GM19099 (cell line): ENCODE measurements around the gene ADCK2.

Experiments used
- POLR2A ChIP-seq: IDR thresholded peaks from 3 replicates; pipeline ENCODE4 v1.6.1; 2011; ENCODE audit warnings: low read depth; ENCODE audit not compliant: insufficient read length; ENCODE audit errors: extremely low read depth

ADCK2 gene

DNA sequence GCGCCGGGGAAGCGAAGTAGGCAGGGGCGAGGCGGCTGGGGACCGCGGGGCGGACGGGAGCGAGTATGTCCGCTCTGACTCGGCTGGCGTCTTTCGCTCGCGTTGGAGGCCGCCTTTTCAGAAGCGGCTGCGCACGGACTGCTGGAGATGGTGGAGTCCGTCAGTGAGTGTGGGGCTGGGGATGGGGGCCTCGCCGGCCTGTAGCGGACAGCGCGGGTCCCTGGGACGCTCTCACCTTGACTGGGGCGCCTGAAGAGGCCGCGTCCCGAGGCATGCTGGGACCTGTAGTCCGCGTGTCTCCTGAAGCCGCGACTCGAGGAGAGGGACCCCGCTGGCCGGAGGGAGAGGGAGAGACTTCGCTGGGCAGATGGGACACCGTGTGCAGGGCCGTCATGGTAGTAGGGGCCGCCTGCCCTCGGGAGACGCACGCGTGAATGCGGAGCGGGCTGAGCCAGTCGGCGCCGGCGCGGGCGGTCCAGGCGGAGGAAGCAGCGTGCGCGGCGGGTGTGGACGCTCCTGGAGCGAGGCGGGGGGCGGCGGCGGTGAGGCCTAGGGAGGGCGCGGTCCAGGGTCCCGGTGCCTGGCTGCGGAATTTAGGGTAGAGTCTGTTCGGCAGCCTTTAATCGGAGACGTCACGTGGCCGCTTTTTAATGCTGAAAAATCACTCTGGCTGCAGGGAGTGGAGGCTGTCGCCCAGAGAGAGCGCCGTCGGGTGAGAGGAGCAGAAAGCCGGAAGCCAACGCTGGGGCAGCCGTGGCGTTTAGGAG lies 24.1 kb downstream of the ADCK2 start, which contains the start of gene NDUFB2:
Gene NDUFB2 (plus strand): TSS at position 29 of the 767 bp plus-strand sequence. CDS start 37 bp downstream, at position 66.
- peak; percentile 89 for TF ChIP-seq POLR2A

DNA sequence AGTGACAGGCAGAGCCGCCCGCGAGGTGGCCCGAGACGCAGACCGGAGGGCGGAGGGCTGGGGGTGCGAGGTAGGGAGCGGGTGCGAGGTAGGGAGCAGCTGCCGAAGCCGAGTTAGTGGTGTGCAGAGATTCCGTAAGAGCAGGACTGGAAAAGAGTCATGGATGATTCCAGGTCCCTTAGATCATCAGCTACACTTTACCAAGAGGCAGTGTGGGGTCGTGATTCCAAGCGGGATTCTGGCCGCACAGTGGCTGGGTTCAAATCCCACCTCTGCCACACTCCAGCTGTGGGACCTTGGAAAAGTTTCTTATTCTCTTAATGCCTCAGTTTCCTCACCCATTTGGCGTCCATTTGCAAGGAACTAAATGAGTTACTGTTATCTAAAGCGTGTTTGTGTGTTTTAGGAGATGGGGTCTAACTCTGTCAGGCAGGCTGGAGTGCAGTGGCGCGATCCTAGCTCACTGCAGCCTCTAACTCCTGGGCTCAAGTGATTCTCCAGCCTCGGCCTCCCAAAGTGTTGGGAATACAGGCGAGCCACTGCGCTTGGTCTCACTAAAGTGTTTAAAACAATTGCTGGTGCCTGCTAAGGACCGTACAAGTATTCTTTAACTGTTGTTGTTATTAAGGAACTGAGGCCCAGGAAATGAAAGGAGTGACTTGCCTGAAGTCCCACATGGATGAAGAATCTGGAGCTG lies 24.9 kb downstream of the ADCK2 start:
- TF ChIP-seq POLR2A = no peak

DNA sequence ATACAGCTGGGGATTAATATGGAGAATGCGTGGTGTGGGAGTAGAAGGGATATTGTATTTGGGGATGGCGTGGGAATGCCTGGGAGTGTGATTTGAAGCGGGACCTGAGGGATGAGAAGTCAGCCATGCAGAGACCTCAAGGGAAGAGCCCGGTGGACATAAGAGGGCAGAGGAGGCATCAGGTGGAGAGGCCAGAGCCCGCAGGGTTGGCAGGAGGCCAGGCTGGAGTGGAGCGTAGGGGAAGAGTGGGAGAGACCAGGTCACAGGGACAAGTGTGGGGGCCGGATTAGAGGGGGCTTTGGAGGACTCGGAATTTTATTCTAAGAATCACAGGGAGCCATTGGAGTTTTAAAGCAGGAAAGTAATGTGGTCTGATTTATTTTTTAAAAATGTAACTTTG lies 25.7 kb downstream of the ADCK2 start:
- TF ChIP-seq POLR2A = no peak

DNA sequence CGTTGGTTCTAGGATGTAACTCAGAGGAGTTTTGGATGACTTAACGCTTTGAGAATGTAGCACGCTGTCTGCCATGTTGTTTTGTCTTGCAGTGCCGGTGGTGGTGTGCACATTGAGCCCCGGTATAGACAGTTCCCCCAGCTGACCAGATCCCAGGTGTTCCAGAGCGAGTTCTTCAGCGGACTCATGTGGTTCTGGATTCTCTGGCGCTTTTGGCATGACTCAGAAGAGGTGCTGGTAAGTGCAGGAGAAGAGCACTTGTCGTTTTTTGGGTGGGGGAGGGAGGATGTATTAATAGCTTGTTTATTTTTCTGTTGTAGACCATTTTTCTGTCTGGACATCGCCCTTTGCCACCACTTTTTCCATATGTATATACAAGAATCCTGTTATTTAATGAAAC lies 30.0 kb downstream of the ADCK2 start:
- no peak for TF ChIP-seq POLR2A

DNA sequence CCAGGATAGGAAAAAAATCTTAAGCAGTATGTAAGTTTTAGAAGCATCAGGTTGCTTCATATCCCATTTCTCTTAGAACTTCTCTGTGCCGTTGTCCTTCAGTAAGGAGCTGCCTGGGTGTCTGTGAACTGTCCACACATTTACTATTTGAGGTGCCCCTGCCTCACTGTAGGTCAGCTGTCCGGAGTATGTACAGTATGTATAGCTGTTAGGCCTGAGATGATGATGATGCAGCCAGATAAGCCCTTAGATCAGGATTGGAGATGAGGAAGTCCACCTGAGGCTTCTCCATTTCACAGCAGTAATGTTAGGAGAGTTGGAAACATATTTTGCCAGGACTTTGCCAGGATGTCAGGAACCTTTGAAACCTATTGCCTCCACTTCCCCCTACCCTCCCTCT lies 31.5 kb downstream of the ADCK2 start:
- no peak for TF ChIP-seq POLR2A

DNA sequence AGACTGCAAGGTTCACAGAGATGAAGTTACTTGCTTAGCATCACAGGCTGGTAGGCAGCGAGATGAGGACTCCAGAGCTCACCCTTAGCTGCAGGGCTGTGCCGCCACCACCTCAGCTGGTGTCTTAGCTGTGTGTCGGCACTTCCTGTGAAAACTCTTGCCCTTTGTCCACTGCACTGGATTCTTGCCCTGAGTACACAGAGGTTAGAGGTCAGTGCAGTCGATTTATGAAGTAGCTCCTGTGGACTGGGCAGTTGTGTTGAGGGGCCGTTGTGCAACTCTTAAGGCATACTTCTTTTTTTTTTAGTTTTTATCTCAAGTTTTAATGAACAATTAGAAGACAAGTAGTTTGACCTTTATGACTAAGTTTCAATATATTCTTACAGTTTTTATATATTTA lies 34.4 kb downstream of the ADCK2 start:
- TF ChIP-seq POLR2A = no peak

DNA sequence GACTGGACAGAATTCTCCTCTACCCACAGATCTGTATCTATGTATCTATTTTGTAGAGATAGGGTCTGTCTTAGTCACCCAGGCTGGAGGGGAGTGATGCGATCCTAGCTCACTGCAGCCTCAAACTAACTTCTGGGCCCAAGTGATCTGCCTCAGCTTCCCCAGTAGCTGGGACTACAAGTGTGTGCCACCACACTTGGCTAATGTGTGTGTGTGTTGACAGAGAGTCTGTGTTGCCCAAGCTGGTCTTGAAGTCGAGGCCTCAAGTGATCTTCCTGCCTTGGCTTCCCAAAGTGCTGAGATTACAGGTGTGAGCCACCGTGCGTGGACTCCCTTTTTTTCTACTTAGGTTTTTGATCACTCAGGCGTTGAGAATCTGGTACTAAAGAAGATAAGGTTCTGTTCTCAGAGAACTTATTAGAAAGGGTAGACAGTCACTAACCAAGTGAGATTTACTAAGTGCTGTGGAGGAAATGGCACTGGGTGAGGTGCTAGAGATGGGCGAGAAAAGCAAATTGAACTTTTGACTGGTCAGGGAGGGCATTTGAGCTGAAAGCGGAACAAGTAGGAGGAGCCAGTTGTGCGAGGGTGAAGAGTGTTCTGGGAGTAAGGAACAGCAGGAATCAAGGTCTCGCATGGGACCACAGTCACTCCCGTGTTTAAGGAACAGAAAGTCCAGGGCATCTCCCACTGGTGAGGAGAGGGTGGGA lies 41.7 kb downstream of the ADCK2 start:
- TF ChIP-seq POLR2A = no peak

DNA sequence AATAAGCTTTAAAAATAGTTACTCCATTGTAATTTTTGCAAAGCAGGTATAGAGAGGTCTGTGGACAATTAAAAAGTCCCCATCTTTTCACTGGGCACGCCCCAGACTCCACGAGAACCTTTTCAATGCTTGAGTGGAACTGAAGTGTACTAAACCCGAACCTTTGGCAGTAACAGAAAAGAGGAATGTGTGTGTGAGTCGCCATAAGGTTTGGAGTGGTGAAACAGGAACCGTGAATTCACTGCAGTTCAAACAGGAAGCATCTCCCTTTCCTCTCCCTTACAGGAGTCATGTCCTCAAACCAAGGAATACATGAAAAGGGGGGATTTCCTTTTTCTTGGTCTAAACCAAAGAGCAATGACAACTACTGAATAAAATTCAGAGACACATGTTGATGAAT lies 47.0 kb downstream of the ADCK2 start:
- TF ChIP-seq POLR2A = no peak

DNA sequence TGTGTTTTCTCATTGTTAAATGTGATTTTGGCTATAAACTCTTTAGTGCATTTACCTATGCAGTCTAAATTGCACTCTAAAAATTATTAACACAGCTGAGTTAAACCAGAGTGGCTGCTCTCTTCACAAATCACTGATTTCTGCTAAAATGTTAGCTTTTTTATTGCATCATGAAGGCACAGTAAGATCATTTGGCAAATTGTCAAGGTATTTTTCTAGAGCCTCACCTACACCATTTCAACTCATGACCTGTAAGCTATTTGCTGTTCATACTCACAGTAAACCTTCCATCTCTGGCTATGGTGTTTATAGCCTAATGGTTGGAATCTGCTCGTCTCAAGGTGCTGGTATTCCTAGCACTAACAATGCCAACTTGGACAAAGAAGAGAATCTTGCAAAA lies 49.5 kb downstream of the ADCK2 start:
- TF ChIP-seq POLR2A = no peak

DNA sequence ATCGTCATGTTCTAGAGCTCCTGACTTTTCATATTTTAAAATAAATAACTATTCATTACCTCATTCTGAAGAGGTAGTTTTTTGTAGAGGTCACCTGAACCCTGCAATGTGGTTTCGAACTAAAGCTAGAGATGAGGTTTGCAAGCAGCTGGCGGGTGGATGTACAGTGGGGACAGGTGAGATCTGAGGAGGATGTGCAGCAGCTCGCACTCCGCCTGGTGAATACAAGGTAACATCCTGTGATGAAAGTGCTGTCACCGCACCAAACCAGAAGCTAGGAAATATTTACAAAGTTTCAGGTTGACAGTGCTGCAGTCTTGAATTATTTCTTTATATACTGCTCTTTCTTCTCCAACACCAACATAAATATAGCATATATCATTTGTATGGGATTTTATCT lies 50.3 kb downstream of the ADCK2 start:
- TF ChIP-seq POLR2A = no peak

DNA sequence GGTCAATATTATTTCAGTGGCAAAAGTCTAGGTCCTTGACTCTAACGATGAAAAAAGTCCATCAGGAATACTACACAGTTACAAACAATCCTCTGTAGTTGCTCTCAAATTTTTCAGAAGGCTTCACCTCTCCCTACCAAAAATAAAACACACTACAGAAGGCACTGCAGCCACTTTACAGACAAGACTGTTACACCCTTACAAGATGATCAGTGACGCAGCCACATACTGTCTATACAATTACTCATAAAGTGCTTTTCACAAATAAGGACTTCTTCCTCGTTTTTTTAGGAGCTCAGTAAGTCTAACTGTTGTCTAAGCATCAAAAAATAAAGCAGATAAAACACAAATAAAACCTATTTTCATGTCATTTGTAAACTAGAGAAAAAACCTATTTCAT lies 50.8 kb downstream of the ADCK2 start:
- no peak for TF ChIP-seq POLR2A

DNA sequence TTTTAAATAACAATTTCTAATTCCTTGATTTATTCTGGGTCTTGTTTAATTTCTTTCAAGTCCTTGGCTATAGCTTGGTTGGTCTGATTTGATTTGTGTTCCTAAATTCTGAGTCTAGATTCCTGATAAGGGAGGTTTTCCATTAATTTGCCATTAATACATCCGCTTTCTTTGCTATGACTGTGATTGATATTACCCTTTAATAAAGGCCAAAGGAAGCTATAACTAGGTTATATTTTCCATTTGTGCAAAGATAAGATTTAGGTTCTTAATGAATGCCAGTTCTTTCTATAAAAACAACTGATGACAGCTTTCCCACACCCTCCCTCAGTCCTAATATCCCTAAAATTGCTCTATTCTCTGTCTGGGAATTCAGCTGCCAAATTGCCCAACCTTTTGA lies 52.0 kb downstream of the ADCK2 start:
- TF ChIP-seq POLR2A = no peak

DNA sequence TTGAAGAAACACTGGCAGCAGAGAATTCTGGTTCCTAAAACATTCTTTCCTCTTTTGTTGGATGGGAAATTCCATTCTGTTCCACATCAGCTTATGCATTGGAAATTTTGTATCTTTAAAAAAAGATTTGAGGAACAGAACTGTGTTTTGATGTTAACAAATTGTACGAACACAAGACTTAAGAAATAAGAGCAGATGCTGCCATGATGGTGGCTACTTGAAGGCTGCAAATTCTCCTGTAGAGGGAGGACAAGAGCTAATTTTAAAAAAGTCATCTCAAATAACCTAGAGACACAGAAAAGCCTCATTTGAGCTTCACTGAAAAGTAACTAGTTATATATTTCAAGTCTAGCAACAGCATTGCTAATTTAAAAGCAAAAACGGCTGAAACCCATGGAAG lies 53.5 kb downstream of the ADCK2 start:
- no peak for TF ChIP-seq POLR2A

DNA sequence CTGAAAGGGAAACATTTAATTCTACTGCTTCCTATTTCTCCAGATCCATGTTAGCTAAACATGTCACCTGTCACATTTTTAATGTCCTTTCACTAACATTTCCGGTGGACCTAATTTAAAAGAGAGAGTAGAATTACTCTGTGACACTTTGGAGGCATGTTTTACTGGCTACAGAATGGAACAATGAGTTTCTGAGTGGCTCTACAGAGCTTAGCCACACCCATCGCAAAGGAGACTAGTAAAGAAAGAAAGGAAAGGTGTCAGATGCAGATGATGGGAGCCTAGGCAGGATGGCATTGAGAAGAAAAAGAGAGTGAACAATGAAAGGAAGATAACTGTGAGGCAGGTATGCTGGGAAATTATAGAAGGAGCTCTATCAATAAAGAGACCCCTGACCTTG lies 59.7 kb downstream of the ADCK2 start:
- TF ChIP-seq POLR2A = no peak

DNA sequence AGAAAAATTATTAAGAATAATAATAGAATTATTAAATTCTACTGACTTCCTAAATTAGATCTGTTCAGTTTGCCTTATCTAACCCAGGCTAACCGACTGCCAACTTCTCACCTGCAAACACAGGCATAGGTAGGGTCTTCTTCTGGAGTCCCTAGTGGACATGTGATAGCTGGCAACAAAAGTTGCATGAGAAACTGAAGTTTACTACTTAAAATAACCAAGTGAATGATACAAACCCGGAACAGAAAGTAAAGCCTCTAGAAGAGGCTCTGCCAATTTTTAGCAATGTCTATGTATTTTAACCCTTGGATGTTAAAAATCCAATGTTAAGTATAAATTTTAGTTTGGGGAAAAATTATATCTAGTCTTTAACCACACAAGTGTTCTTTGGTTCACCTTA lies 61.4 kb downstream of the ADCK2 start:
- no peak for TF ChIP-seq POLR2A

DNA sequence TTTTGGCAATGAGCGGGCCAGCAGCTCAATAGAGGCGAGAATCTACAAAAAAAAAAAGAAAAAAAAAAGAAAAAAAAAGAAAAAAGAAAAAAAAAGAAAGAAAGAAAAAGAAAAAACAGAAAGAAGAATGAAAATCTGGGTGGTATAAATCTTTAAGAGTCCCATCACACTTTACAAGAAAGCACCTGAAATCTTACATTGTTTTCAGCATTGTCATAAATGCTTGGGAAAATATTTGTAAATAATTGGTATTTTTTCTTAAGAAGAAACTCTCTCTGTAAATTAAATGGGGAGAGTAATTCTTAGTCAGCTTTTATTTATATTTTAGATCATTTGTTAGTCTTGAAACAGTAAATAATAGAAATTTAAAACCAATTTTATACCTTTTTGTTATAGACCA lies 62.0 kb downstream of the ADCK2 start:
- no peak for TF ChIP-seq POLR2A
